D721Med (cell line): Measurements from ENCODE around the gene ZDHHC14.

ENCODE experiments used
- DNase-seq: peaks from one replicate; pipeline ENCODE4 v3.0.0; 2011; ENCODE audit warnings: low spot score; ENCODE audit not compliant: insufficient read length
- FAIRE-seq: peaks from 2 replicates; lab custom pipeline; 2011; peaks lifted over from hg19 to GRCh38; lab: Jason Lieb, UNC
- CTCF ChIP-seq: IDR thresholded peaks from 2 replicates; pipeline ENCODE4 v1.5.1; 2012; ENCODE audit warnings: mild to moderate bottlenecking, control low read depth; ENCODE audit not compliant: insufficient read depth; ENCODE audit errors: missing control alignments

ZDHHC14 gene

GRCh38 chr6:157445277-157446009, 64.5 kb downstream of the ZDHHC14 start:
- no peak for FAIRE-seq
- DNase-seq, result no peak
- no peak for TF ChIP-seq CTCF

GRCh38 chr6:157447735-157448134, 66.7 kb downstream of the ZDHHC14 start:
- DNase-seq (no peak), FAIRE-seq (no peak)
- no peak for TF ChIP-seq CTCF

- no peak for FAIRE-seq
- no peak for TF ChIP-seq CTCF
- no peak for DNase-seq
Measured at GRCh38 chr6:157449610-157450009, 68.6 kb downstream of the ZDHHC14 start.

GRCh38 chr6:157450931-157451742, 70.1 kb downstream of the ZDHHC14 start:
- DNase-seq (no peak), FAIRE-seq (no peak)
- TF ChIP-seq CTCF, result no peak

GRCh38 chr6:157452096-157452495, 71.1 kb downstream of the ZDHHC14 start:
- TF ChIP-seq CTCF, result no peak
- FAIRE-seq (no peak), DNase-seq (no peak)

- FAIRE-seq, result no peak
- TF ChIP-seq CTCF, result no peak
- no peak for DNase-seq
Measured at GRCh38 chr6:157453131-157453530, 72.1 kb downstream of the ZDHHC14 start.

GRCh38 chr6:157453978-157454377, 73.0 kb downstream of the ZDHHC14 start:
- FAIRE-seq (no peak), DNase-seq (no peak)
- no peak for TF ChIP-seq CTCF
